Activated naive CD8-positive, alpha-beta T cell treated with anti-CD3 and anti-CD28 coated beads, Interleukin-2, amount 50 U/mL, for 24 hours (primary cell): ENCODE results near the gene SLC49A3.

Experiments used
- ATAC-seq: fragments of 150-1000 bp; cut with Tn5 transposase; one replicate; pipeline ENCODE4 v1.10.0; 2021
- DNase-seq: peaks from one replicate; pipeline ENCODE4 v3.0.0; 2021
- H3K27ac Mint-ChIP-seq: one replicate; pipeline ENCODE4 v1.8.0; 2021; ENCODE audit warnings: mild to moderate bottlenecking, mixed read lengths
- H3K27me3 Mint-ChIP-seq: one replicate; pipeline ENCODE4 v1.8.0; 2021; ENCODE audit warnings: mixed read lengths
- H3K36me3 Mint-ChIP-seq: one replicate; pipeline ENCODE4 v1.8.0; 2021; ENCODE audit warnings: low read depth, mixed read lengths
- H3K4me1 Mint-ChIP-seq: one replicate; pipeline ENCODE4 v1.8.0; 2021; ENCODE audit warnings: mixed read lengths
- H3K4me3 Mint-ChIP-seq: one replicate; pipeline ENCODE4 v1.8.0; 2021; ENCODE audit warnings: mild to moderate bottlenecking, moderate library complexity, mixed read lengths
- H3K9me3 Mint-ChIP-seq: one replicate; pipeline ENCODE4 v1.8.0; 2021; ENCODE audit warnings: mixed read lengths

Gene SLC49A3

DNA sequence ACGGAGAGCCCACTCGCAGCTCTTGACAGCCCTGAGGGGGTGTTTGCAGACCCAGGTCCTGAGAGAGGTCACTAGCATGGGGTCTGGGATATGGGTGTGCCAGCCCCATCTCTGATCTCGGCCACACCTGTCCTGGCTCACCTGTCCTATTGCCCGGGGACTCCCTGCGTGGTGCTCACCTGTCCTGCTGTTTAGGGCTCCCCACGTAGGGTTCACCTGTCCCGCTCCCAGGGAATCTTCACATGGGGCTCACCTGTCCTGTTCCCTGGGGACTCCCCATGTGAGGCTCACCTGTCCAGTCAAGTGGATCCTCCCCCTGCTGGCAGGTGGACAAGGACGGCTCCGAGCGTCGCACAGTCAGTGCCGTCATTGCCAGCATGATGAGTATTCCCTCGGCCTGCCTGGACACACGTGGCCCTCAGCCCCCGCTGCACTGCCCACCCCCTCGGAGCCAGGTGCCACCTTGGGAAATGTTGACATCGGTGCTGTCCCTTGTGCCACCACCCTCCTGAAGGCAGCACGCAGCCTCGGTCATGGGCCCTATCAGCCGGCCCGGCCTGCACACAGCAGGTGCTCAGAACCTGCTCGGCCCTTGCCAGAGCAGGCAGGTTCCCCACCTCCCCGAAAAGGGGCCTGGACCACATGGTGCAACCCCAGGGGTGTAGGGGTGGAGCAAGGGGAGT is 6.3 kb downstream of the SLC49A3 start:
- Mint-ChIP-seq H3K4me1 (peaks cover 9% of the 10 kb centered on the region), H3K9me3 (no peaks in the 10 kb centered on the region), H3K27ac (no peak overlapping the region), H3K4me3 (no peak overlapping the region), H3K27me3 (peaks cover 4% of the 10 kb centered on the region), H3K36me3 (no peaks in the 10 kb centered on the region)
- ATAC-seq, result no peak
- DNase-seq, result no peak

DNA sequence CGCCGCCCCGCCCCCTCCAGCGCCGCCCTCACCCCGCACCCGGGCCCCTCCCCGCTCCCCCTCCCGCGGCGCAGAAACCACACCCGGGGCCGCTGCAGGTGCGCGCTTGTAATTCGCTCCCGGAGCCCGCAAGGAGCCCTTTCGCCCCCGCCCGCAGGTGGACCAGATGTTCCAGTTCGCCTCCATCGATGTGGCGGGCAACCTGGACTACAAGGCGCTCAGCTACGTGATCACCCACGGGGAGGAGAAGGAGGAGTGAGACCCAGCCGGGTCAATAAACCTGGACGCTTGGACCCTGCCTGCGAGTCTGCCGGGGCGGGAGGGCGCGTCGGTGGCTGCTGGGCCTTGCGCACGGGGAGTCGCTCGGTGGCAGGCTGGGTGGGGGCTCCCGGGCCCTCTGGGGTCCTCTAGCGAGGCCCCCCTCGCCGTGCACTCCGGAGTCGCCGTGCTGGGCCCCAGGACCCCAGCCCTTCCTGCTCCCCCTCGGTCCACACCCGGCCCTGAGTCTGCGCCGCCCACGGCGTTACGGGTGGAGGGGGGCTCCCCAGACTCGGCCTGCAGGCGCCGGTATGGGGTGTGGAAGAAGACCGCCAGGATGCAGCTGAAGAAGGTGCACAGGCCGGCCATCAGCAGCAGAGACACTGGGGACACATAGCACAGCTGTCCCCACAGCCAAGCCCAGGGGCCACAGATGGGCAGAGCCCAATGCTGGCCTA is 7.1 kb downstream of the SLC49A3 start:
- H3K27me3 Mint-ChIP-seq, result peaks cover 4% of the 10 kb centered on the region
- H3K4me3 Mint-ChIP-seq, result no peak overlapping the region
- no peak for DNase-seq
- H3K4me1 Mint-ChIP-seq, result peaks cover 9% of the 10 kb centered on the region
- ATAC-seq, result no peak
- H3K27ac Mint-ChIP-seq, result no peak overlapping the region
- H3K9me3 Mint-ChIP-seq, result no peaks in the 10 kb centered on the region
- no peaks in the 10 kb centered on the region for H3K36me3 Mint-ChIP-seq

DNA sequence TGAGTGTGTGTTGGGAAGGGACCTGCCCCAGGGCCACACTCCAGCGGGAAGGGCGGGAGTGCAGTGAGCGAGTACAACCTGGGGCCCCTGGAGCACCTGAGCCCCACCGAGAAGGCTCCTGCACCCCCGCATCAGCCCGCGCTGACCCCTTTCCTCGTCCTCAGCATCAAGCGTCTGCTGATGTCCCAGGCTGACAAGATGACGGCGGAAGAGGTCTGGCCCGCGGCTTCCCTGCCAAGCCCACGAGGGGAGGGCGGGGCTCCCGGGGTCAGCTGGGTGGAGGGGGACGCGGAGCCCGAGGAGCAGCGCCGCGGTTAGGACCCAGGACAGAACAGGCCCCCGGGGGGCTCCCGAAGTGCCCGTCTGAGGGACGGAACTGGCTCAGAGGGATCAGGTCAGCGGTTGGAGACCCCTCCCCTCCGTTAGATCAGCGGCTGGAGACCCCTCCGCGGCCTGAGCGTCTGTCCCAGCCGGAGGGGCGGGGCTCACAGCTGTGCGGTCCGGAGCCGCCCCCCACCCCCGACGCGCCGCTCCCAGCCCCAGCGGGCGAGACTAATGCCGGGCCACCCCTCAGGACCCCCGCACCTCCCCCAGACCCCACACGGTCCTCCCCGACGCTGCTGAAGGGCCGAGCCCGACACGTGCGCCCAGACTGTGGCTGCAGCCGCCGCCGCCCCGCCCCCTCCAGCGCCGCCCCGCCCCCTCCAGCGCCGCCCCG is 7.9 kb downstream of the SLC49A3 start:
- no peak overlapping the region for H3K27ac Mint-ChIP-seq
- H3K27me3 Mint-ChIP-seq, result peaks cover 4% of the 10 kb centered on the region
- peak; percentile 69 for DNase-seq
- peak; percentile 47 for ATAC-seq
- H3K9me3 Mint-ChIP-seq, result no peaks in the 10 kb centered on the region
- peak overlapping the region; percentile 54 for H3K4me3 Mint-ChIP-seq
- no peaks in the 10 kb centered on the region for H3K36me3 Mint-ChIP-seq
- H3K4me1 Mint-ChIP-seq, result peaks cover 12% of the 10 kb centered on the region

GRCh38 chr4:680551-680927 is 8.4 kb downstream of the SLC49A3 start:
- ATAC-seq, result no peak
- Mint-ChIP-seq H3K36me3 (no peaks in the 10 kb centered on the region), H3K4me1 (peaks cover 18% of the 10 kb centered on the region), H3K27me3 (peaks cover 4% of the 10 kb centered on the region), H3K9me3 (no peaks in the 10 kb centered on the region), H3K4me3 (peak overlapping the region; percentile 54), H3K27ac (no peak overlapping the region)
- no peak for DNase-seq

- Mint-ChIP-seq H3K36me3 (no peaks in the 10 kb centered on the region), H3K4me1 (peaks cover 21% of the 10 kb centered on the region), H3K4me3 (no peak overlapping the region), H3K27me3 (peaks cover under 1% of the 10 kb centered on the region), H3K9me3 (no peaks in the 10 kb centered on the region), H3K27ac (no peak overlapping the region)
- ATAC-seq, result no peak
- no peak for DNase-seq
Measured at GRCh38 chr4:680091-680490, 8.9 kb downstream of the SLC49A3 start.

DNA sequence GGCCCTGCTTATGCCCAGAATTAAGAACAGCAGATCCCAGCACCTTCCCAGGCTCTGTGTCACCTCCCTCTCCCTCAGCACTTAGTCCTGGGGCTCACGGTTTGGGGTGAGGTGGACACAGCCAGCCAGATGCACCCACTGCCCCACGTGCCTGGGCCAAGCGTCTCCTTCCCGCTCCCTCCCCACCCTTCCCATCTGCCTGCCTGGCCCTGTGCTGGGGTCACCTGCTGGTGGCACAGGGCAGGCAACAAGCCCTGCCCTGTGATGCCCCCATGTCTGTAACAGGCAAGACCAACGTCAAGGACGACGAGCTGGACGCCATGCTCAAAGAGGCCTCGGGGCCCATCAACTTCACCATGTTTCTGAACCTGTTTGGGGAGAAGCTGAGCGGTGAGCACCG is 9.3 kb downstream of the SLC49A3 start:
- Mint-ChIP-seq H3K4me1 (peaks cover 21% of the 10 kb centered on the region), H3K9me3 (no peaks in the 10 kb centered on the region), H3K36me3 (no peaks in the 10 kb centered on the region), H3K27ac (no peak overlapping the region), H3K27me3 (no peaks in the 10 kb centered on the region), H3K4me3 (no peak overlapping the region)
- ATAC-seq (no peak), DNase-seq (no peak)

- no peak for ATAC-seq
- H3K9me3 Mint-ChIP-seq, result no peaks in the 10 kb centered on the region
Measured at GRCh38 chr4:679104-679481, 9.9 kb downstream of the SLC49A3 start.

GRCh38 chr4:678331-679103 is 10.4 kb downstream of the SLC49A3 start:
- Mint-ChIP-seq H3K27me3 (no peaks in the 10 kb centered on the region), H3K4me3 (no peak overlapping the region), H3K27ac (no peak overlapping the region), H3K36me3 (peaks cover 2% of the 10 kb centered on the region), H3K9me3 (no peaks in the 10 kb centered on the region), H3K4me1 (peaks cover 25% of the 10 kb centered on the region)
- ATAC-seq (no peak), DNase-seq (no peak)

More at GRCh38 chr4:679104-679481, 9.9 kb downstream of the SLC49A3 start:
- DNase-seq, result no peak
- H3K4me3 Mint-ChIP-seq, result no peak overlapping the region
- H3K27me3 Mint-ChIP-seq, result no peaks in the 10 kb centered on the region
- peaks cover 23% of the 10 kb centered on the region for H3K4me1 Mint-ChIP-seq
- no peak overlapping the region for H3K27ac Mint-ChIP-seq
- peaks cover under 1% of the 10 kb centered on the region for H3K36me3 Mint-ChIP-seq

DNA sequence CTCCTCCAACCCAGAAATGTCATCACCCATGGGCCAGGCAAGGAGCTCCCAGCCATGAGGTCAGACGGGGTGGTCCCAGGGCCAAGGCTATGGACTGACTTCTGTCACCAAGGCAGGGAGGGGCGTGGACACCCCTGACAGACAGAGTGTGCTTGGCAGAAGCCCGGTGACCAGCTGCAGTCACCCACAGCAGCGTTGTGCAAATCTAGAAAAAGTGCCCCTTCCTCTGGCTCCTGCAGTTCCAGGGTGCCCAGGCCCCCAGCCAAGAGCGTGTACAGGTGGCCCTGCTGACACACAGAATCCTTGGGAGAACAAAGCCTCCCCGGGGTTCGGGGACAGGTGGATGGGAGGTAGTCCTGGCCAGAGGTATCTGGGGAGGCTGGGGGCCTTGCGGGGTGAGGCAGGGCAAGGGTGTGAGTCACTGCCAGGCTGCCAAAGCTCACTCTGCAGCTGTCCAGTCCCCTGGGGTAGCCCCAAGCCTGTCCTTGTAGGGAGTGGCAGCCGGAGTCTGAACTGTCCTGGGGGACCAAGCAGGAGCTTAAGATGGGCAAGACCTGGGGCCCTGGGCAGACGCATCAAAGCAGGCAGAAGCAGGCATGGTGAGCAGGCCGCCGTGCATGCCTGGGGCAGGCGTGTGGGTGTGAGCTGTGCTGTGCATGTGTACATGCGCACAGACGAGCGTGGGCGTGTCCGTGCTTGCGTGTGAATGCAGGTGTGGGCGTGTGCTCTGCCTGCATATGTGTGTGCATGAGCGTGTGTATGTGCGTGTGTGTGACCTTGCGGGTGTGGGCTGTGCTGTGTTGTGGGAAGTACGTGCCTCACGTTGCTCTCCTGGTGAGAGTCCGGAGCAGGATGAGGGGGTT is 11.3 kb downstream of the SLC49A3 start:
- no peak for ATAC-seq
- no peak overlapping the region for H3K4me3 Mint-ChIP-seq
- H3K4me1 Mint-ChIP-seq, result peaks cover 30% of the 10 kb centered on the region
- peaks cover 8% of the 10 kb centered on the region for H3K36me3 Mint-ChIP-seq
- H3K9me3 Mint-ChIP-seq, result no peaks in the 10 kb centered on the region
- no peaks in the 10 kb centered on the region for H3K27me3 Mint-ChIP-seq
- DNase-seq, result no peak
- no peak overlapping the region for H3K27ac Mint-ChIP-seq

DNA sequence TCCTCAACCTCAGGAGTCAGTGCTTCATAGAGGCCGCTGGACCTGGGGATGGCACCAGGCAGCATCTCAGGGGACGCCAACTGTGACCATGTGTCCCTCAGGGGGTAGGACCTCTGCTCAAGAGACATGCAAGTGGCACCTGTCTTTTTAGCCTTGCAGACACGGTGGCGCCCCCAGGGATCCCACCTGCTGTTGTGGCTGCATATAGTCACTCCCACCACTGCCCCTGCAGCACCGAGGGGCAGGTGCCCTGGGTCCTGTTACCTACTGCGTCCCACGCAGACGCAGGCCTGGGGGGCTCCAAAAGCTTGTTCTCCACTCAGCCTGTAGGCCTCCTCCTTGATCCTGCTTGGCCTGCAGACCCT is 12.1 kb downstream of the SLC49A3 start:
- no peaks in the 10 kb centered on the region for H3K27me3 Mint-ChIP-seq
- H3K4me3 Mint-ChIP-seq, result no peak overlapping the region
- peaks cover 15% of the 10 kb centered on the region for H3K36me3 Mint-ChIP-seq
- H3K4me1 Mint-ChIP-seq, result peaks cover 33% of the 10 kb centered on the region
- DNase-seq (no peak), ATAC-seq (no peak)
- H3K9me3 Mint-ChIP-seq, result no peaks in the 10 kb centered on the region
- no peak overlapping the region for H3K27ac Mint-ChIP-seq

GRCh38 chr4:675980-676870 is 12.7 kb downstream of the SLC49A3 start:
- Mint-ChIP-seq H3K9me3 (no peaks in the 10 kb centered on the region), H3K36me3 (peaks cover 17% of the 10 kb centered on the region), H3K27ac (no peak overlapping the region), H3K27me3 (no peaks in the 10 kb centered on the region), H3K4me3 (peak overlapping the region; percentile 89), H3K4me1 (peaks cover 31% of the 10 kb centered on the region)
- DNase-seq (no peak), ATAC-seq (no peak)

- Mint-ChIP-seq H3K9me3 (no peaks in the 10 kb centered on the region), H3K27ac (peak overlapping the region; percentile 77), H3K4me1 (peaks cover 26% of the 10 kb centered on the region), H3K4me3 (peak overlapping the region; percentile 89), H3K36me3 (peaks cover 24% of the 10 kb centered on the region), H3K27me3 (no peaks in the 10 kb centered on the region)
- ATAC-seq (peak; percentile 11), DNase-seq (no peak)
Measured at GRCh38 chr4:675036-675882, 13.7 kb downstream of the SLC49A3 start.
